ENCODE measurements around the gene PTPRD.

The PTPRD gene

GRCh38 chr9:9605681-9606080 lies 1007.1 kb downstream of the PTPRD start:
- no peak for DNase-seq (ENCODE audit: low spot score)

GRCh38 chr9:9603345-9603744 lies 1009.5 kb downstream of the PTPRD start:
- DNase-seq (ENCODE audit: low spot score), result no peak

DNA sequence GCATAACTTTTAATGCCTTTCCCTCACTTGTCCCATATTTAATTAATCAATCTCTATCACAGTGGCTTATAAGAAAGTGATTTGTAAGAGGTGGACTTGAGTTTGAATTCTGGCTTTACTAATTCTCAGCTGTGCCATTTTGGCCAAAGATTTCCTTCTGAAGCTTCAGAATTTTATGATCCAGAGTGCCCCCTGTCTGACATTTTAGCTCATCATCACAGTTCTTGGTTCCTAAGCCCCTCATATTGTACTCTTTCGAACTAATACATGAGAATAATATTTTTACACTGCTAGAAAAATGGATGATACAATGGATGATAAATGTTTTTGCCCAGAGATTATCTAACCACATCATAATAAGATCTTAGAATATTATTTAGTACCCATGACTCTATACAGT lies 1014.1 kb downstream of the PTPRD start:
- DNase-seq (ENCODE audit: low spot score), result no peak

DNA sequence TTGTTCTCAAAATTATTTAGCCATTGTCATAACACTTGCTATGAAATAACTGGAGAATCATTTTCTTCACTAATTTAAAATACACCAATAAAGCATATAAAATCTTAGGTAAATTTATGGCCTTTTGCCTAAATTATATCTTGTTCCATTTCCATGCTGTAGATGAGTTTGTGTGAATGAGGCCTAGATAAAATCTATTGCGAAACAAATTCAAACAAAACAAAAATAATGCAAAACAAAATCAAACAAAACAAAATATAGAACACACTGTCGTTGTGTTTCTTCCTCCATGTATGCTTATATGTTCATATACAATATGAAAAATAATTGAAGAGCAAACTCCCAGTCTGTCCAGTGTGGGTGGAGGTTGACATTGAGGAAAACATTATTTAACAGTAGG lies 1020.7 kb downstream of the PTPRD start:
- DNase-seq (ENCODE audit: low spot score), result no peak

DNA sequence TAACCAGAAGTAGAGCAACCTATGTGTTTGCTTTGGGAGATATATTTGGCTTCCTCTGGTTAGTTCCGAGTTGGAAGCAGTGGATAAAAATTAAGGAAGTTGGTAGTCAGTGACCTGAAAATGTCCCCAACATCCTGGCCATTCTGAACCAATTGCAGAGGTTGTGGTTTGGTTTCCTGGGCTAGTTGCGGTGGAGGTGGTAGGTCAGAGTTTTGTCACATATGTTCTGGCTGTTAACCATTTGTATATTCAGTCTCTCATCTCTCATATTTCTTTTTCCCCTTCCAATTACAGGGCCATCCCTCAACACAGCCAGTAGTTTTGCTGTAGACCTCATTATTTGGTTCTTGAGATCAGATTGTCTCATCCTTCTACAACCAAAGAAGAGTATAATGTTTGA lies 1026.9 kb downstream of the PTPRD start:
- DNase-seq (ENCODE audit: low spot score), result no peak

DNA sequence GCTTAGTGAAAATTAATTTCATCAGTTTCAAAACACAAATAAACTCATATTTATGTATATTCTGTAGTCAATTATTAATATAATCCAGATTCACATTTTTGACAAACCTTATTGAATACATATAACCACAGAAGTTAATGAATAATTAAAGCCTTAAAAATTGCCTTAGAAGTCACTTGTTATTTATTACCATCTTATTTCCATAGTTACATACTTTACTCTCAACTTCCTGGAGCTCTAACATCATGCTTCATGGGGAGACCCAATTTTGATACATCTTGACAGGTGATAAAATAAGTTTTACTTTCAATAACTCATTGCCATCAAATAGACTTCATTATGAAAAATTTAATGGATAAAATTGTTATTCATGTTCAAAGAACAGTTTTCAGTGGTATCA lies 1038.7 kb downstream of the PTPRD start:
- no peak for DNase-seq (ENCODE audit: low spot score)

- no peak for DNase-seq (ENCODE audit: low spot score)
Observed at GRCh38 chr9:9565700-9566099, 1047.1 kb downstream of the PTPRD start.

DNA sequence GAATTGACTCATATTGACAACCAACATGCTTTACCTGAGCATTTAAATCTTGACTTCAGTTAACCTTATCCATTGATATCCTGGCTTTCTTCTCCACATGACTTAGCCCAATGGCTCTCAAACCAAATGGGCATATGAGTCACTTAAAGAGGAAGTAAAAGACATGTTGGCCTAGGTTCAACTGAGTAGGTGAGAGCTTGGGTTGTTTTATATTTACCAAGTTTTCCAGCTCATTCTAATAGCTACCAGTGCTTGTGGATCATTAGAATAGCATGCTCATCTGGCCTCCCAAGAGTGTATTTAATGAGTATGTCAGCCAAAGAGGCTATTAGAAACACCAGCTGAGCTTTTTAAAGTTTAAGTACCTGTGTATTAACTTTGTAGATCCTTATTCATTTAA lies 1049.0 kb downstream of the PTPRD start:
- DNase-seq (ENCODE audit: low spot score), result no peak

DNA sequence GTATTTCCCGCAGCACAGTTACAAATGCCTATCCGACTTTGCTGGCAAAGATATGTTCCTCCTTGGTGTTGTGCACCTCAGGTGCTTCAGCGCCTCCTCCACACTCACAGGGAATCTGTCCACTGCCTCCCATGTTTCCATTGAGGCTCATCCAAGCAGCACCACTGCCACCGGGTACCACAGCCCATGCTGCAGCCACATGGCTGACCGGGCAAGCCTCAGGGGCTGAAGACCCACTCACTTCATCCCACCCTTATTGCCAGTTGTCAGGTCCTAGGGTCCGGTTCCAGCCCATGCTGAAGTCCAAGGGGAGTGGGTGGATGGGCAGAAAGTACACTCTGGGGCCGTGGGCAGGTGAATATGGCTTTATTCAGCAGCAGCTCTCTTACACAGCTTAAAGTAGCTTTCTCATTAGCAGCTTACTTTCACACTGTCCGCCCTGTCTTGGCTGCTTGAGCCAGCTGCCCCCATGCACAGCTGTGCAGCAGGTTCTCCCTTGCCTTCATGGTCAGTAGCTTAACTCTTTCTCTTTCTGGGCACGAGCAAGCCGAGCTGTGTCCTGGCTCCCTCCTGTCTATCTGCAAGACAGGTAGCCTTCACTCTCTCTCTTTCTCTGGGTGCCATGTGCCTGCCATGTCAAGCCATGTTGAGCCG lies 1052.3 kb downstream of the PTPRD start:
- DNase-seq (ENCODE audit: low spot score), result no peak

- no peak for DNase-seq (ENCODE audit: low spot score)
Observed at GRCh38 chr9:9558907-9559306, 1053.9 kb downstream of the PTPRD start.

- DNase-seq (ENCODE audit: low spot score), result no peak
Observed at GRCh38 chr9:9557804-9558334, 1054.9 kb downstream of the PTPRD start.

DNA sequence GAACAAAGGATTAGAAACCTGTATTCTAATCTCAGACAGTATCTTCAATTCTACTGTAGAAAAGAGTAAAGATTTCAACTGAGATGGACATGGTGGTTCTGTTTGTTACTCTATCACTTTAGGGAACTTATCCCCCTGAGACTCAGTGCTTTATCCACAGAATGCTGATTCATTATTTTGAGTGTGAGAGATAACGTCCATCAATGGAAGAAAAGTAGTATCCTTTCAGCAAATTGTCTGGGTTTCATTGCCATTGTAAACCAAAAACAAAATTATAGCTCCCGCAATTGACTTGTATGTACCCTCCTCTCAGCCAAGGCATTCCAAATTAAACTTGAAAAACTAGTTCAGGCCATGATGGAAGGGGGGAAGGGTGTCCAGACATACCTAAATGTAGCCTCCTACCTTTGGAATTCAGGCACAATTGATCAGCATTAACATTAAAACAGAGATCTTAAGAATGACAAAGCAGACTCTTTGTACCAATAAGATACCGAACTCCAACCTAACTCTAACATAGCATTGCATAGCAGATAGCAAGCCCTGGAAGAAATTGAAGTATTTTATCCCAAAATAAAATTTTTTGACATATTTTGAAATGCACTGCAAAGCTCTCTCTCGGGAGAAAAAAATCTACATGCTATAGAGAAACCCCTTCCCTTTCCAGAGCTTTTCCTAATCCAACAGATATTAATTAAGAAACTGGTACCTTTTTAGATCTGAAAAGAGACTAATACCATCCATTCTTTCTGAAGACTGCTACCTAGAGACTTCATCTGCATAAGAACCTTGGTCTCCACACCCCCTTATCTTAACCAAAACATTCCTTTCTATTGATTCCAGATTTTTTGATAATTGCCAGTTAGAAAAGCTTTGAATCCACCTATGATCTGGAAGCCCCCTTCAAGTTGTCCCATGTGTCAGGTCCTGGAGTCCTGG lies 1055.7 kb downstream of the PTPRD start:
- no peak for DNase-seq (ENCODE audit: low spot score)

- DNase-seq (ENCODE audit: low spot score), result no peak
Observed at GRCh38 chr9:9552665-9553064, 1060.1 kb downstream of the PTPRD start.

GRCh38 chr9:9538766-9539165 lies 1074.0 kb downstream of the PTPRD start:
- no peak for DNase-seq (ENCODE audit: low spot score)

DNA sequence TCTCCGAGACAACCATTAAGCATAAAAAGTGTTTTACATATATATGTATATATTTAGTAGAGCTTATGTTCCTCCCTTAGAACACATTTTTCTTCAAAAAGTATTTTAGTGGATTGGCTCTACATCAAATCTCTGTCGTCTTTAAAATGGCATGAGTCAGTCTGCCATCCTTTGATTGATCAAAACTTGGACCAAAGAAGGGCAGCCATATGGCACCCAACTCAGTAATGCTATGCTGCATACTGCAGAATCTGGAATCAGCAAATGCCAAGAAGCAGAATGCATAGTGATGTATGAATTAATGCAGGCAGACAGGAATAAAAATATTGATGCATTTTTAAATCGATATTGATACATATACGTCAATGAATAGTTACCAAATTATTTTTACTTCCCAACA lies 1074.4 kb downstream of the PTPRD start:
- no peak for DNase-seq (ENCODE audit: low spot score)

DNA sequence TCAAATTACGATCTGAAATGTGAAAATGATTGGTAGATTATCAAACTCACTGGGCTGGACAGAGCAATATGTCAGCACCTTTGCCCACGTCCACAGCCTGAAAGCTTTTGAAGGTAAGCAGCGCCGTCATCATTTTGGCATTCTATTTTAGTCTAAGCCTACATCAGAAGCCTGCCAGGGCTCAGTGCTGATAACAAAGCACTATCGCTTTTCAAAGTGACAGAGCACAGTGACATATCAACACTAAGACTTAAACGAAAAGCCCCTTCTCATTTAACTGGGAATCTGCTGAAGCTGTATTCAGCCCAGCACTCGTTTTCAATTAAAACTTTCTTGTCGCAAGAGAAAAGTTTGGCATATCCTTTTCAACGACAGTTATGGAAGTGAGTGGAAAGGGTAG lies 1076.3 kb downstream of the PTPRD start:
- DNase-seq (ENCODE audit: low spot score), result no peak

- DNase-seq (ENCODE audit: low spot score), result no peak
Observed at GRCh38 chr9:9523476-9524139, 1089.2 kb downstream of the PTPRD start.

DNA sequence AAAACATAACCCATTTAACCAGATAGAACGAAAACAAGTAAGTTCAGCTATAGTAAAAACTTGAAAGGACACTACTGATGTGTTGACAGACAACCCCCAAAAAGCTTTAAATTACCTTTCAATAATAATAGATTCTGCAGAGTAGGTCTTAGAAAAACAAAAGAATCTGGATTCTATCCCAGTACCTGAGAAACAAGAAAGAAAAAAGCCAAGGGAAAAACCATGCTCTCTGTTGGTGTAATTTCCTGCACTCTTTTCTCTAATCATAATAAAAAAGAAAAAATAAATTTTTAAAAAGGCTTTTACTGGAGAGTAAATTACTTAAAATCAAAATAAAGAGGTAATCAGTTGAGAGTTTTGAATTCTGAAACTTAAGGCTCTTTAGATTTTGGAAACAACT lies 1090.4 kb downstream of the PTPRD start:
- no peak for DNase-seq (ENCODE audit: low spot score)

GRCh38 chr9:9521033-9521779 lies 1091.6 kb downstream of the PTPRD start:
- no peak for DNase-seq (ENCODE audit: low spot score)

- no peak for DNase-seq (ENCODE audit: low spot score)
Observed at GRCh38 chr9:9504869-9505268, 1107.9 kb downstream of the PTPRD start.

DNA sequence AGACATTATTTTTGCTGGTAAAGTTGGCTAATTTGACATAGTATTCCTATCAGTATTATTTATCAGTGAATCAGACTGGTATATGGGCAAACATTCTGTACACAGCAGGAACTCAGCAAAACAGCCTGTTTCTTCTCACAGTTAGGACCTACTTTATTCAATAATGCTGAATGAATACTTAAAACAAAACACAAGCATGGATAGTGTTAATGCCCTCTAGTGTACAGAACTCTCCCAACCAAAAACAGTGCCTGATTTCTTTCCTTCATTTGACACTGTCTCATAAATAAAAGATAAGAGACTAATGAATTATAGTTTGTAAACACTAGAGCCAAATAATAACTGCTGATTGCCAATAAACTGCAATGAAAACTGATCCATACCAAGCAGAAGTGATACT lies 1113.3 kb downstream of the PTPRD start:
- no peak for DNase-seq (ENCODE audit: low spot score)

GRCh38 chr9:9498846-9499245 lies 1114.0 kb downstream of the PTPRD start:
- DNase-seq (ENCODE audit: low spot score), result no peak
